ENCODE results near the gene SNTB2. TPM values are rescaled to one million over a fixed set of nuclear protein-coding genes. Genes with fewer than 3 reads are reported as not detected.
A peak's percentile ranks its signal among the peaks of the same experiment; 100 is the strongest.

SNTB2 gene
- total and polyA plus RNA-seq, 2 of the 8 experiments (the other 6 are each of a cell fraction or from before 2014, with no cell fraction given): 6.0 to 16.1 TPM

DNA sequence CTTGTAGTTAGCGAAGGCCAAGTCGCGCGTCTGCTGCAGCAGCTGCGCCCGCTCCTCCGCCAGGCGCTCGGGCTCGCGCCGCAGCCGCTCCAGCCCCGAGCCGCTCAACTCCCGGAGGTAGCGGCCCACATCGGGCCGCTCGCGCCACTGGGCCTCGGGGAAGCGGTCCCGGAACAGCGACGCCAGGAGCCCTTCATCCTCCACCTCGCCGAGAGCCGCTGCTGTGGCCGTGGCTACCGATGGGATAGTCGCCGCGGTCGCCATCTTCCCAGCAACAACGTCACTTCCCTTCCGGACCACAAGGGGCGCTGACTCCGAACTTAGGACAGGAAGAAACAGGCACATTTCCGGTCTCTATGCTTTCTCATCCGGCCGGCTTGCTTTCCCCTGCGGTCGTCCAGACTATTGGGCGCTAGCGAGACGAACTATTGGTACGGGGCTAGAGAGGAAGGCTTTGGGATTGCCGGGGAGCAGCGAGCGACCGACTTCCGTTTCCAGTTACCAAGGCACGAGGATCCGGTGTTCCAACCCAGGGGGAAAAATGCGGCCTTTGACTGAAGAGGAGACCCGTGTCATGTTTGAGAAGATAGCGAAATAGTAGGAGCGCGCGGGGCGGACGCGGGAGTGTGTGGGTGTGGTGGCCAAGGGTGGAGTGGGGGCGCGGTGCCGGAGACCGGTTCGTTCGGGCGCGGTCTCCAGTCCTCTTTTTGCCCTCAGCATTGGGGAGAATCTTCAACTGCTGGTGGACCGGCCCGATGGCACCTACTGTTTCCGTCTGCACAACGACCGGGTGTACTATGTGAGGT, 152.5 kb downstream of the SNTB2 start, which contains the start of the genes COG8 and NIP7 (continued):
- no peak for TF ChIP-seq CBX8 (IDR thresholded peaks at IDR 0.05; ENCODE audit: borderline replicate concordance, low read depth, low read length)
- peak; percentile 89 for TF ChIP-seq TBP (IDR thresholded peaks at IDR 0.05; ENCODE audit: low read depth, low read length)
- peak; percentile 77 for TF ChIP-seq KDM5A (IDR thresholded peaks at IDR 0.05; ENCODE audit: low read length)
- TF ChIP-seq RBBP5 (IDR thresholded peaks at IDR 0.05; ENCODE audit: borderline replicate concordance, low read depth, low read length): 0 out of 2 replicates have a peak, but pooled peaks have one; percentile 92
- no peak for TF ChIP-seq HDAC6 (IDR thresholded peaks at IDR 0.05; ENCODE audit: low read depth, low read length)
- TF ChIP-seq CREB1 (IDR thresholded peaks at IDR 0.05): peak; percentile 89
- TF ChIP-seq SIRT6 (IDR thresholded peaks at IDR 0.05; ENCODE audit: low read length): no peak
- TF ChIP-seq CBX5 (IDR thresholded peaks at IDR 0.05; ENCODE audit: low read depth, low read length): no peak
- no peak for TF ChIP-seq FOSL1 (IDR thresholded peaks at IDR 0.05; ENCODE audit: insufficient read depth, low read depth, low read length)
- peak; percentile 63 to 89 (median 79) for TF ChIP-seq CTCF (IDR thresholded peaks at IDR 0.05; ENCODE audit: control extremely low read depth in 1 of 3, insufficient read depth in 1 of 3, low read depth in 1 of 3, low read length in 3 of 3)
- TF ChIP-seq GABPA (IDR thresholded peaks at IDR 0.05; ENCODE audit: borderline replicate concordance, insufficient read depth, low read length): peak; percentile 94
- TF ChIP-seq PHF8 (conservative IDR thresholded peaks at IDR 0.05; ENCODE audit: low read depth, low read length): peak; percentile 91
- TF ChIP-seq TEAD4 (IDR thresholded peaks at IDR 0.05; ENCODE audit: low read depth, low read length): no peak
- no peak for TF ChIP-seq SRF (IDR thresholded peaks at IDR 0.05; ENCODE audit: low read depth, low read length)
- no peak for TF ChIP-seq JUN (IDR thresholded peaks at IDR 0.05; ENCODE audit: low read depth, low read length)
- no peak for TF ChIP-seq EP300 (IDR thresholded peaks at IDR 0.05; ENCODE audit: borderline replicate concordance in 1 of 2, low read depth in 2 of 2, low read length in 2 of 2)
- peak; percentile 95 for TF ChIP-seq YY1 (IDR thresholded peaks at IDR 0.05; ENCODE audit: low read depth, low read length)
- no peak for TF ChIP-seq RXRA (IDR thresholded peaks at IDR 0.05; ENCODE audit: insufficient read depth, low read depth, low read length)
- no peak for TF ChIP-seq JUND (IDR thresholded peaks at IDR 0.05; ENCODE audit: low read length)
- no peak for TF ChIP-seq CHD2 (IDR thresholded peaks at IDR 0.05; ENCODE audit: low read length)
- no peak for TF ChIP-seq SP4 (IDR thresholded peaks at IDR 0.05; ENCODE audit: low read length)
